Muscle layer of colon (tissue), 2 donors: ENCODE data around the gene AFF3.

Source experiments
- H3K27ac ChIP-seq: one replicate; pipeline ENCODE4 v1.7.0; 2013; ENCODE audit warnings: low read depth, mild to moderate bottlenecking, low read length, moderate library complexity
- H3K27me3 ChIP-seq, 2 donors: one replicate each; pipeline ENCODE4 v1.7.0; 2013; ENCODE audit warnings: low read length in 2 of 2, mild to moderate bottlenecking in 2 of 2; ENCODE audit not compliant: insufficient read depth in 2 of 2, control insufficient read depth in 1 of 2
- H3K36me3 ChIP-seq: one replicate; pipeline ENCODE4 v1.7.0; 2013; ENCODE audit warnings: mild to moderate bottlenecking, low read length; ENCODE audit not compliant: insufficient read depth
- H3K4me1 ChIP-seq: one replicate; pipeline ENCODE4 v1.7.0; 2013; ENCODE audit warnings: mild to moderate bottlenecking, low read length; ENCODE audit not compliant: insufficient read depth
- H3K4me3 ChIP-seq, 2 donors: one replicate each; pipeline ENCODE4 v1.7.0; 2013; ENCODE audit warnings: low read length in 2 of 2, low read depth in 1 of 2, mild to moderate bottlenecking in 1 of 2, moderate library complexity in 1 of 2
- H3K9ac ChIP-seq: one replicate; pipeline ENCODE4 v1.7.0; 2013; ENCODE audit warnings: low read length
- H3K9me3 ChIP-seq: one replicate; pipeline ENCODE4 v1.7.0; 2013; ENCODE audit warnings: mild to moderate bottlenecking, low read length
- donor health status: abdominal sarcoma.
- donor health status: Adenocarcinoma of cecum.

Gene AFF3

DNA sequence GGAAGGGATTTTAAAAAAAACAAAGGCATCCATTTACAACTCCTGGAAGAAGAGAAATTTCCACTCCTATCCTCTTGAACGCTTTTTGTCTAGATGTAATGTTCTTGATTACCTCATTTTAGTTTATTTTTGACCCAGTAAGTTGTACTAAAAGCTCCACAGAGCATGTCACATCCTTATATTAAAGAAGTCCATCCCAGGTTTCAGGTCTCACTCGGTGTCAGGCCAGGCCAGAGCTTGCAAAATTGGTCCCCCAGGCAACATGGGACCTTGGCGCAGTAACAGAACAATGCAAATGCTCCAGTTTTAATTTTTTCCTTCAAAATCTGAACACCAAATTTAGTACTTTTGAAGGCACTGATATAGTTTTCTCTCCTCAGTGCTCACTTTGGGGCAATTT lies 434.2 kb downstream of the AFF3 start:
- no peaks in the 10 kb centered on the region for H3K36me3 ChIP-seq
- H3K9ac ChIP-seq, result no peak overlapping the region
- no peaks in the 10 kb centered on the region for H3K27me3 ChIP-seq
- H3K27ac ChIP-seq, result no peak overlapping the region
- no peaks in the 10 kb centered on the region for H3K9me3 ChIP-seq
- H3K4me3 ChIP-seq, result no peak overlapping the region
- H3K4me1 ChIP-seq, result peaks cover 10% of the 10 kb centered on the region

GRCh38 chr2:99707592-99707991 lies 434.8 kb downstream of the AFF3 start:
- Histone ChIP-seq H3K36me3 (no peaks in the 10 kb centered on the region), H3K9me3 (no peaks in the 10 kb centered on the region), H3K9ac (no peak overlapping the region), H3K4me1 (peaks cover 10% of the 10 kb centered on the region), H3K27me3 (no peaks in the 10 kb centered on the region), H3K4me3 (no peak overlapping the region), H3K27ac (no peak overlapping the region)

GRCh38 chr2:99706735-99707134 lies 435.7 kb downstream of the AFF3 start:
- no peak overlapping the region for H3K4me3 ChIP-seq
- H3K27me3 ChIP-seq, result no peaks in the 10 kb centered on the region
- H3K4me1 ChIP-seq, result peaks cover 6% of the 10 kb centered on the region
- H3K27ac ChIP-seq, result no peak overlapping the region
- no peak overlapping the region for H3K9ac ChIP-seq
- H3K9me3 ChIP-seq, result no peaks in the 10 kb centered on the region
- no peaks in the 10 kb centered on the region for H3K36me3 ChIP-seq

GRCh38 chr2:99701503-99701902 lies 440.9 kb downstream of the AFF3 start:
- no peaks in the 10 kb centered on the region for H3K4me1 ChIP-seq

GRCh38 chr2:99700482-99701398 lies 441.6 kb downstream of the AFF3 start:
- Histone ChIP-seq H3K4me1 (no peaks in the 10 kb centered on the region), H3K4me3 (no peak overlapping the region), H3K9me3 (no peaks in the 10 kb centered on the region), H3K27me3 (no peaks in the 10 kb centered on the region), H3K36me3 (no peaks in the 10 kb centered on the region), H3K9ac (no peak overlapping the region), H3K27ac (no peak overlapping the region)

More at GRCh38 chr2:99701503-99701902, 440.9 kb downstream of the AFF3 start:
- H3K9me3 ChIP-seq, result no peaks in the 10 kb centered on the region
- H3K36me3 ChIP-seq, result no peaks in the 10 kb centered on the region
- no peak overlapping the region for H3K9ac ChIP-seq
- H3K4me3 ChIP-seq, result no peak overlapping the region
- no peaks in the 10 kb centered on the region for H3K27me3 ChIP-seq
- no peak overlapping the region for H3K27ac ChIP-seq

GRCh38 chr2:99698896-99699295 lies 443.5 kb downstream of the AFF3 start:
- Histone ChIP-seq H3K27me3 (no peaks in the 10 kb centered on the region), H3K27ac (no peak overlapping the region), H3K4me1 (no peaks in the 10 kb centered on the region), H3K36me3 (no peaks in the 10 kb centered on the region), H3K9me3 (no peaks in the 10 kb centered on the region), H3K4me3 (no peak overlapping the region), H3K9ac (no peak overlapping the region)

DNA sequence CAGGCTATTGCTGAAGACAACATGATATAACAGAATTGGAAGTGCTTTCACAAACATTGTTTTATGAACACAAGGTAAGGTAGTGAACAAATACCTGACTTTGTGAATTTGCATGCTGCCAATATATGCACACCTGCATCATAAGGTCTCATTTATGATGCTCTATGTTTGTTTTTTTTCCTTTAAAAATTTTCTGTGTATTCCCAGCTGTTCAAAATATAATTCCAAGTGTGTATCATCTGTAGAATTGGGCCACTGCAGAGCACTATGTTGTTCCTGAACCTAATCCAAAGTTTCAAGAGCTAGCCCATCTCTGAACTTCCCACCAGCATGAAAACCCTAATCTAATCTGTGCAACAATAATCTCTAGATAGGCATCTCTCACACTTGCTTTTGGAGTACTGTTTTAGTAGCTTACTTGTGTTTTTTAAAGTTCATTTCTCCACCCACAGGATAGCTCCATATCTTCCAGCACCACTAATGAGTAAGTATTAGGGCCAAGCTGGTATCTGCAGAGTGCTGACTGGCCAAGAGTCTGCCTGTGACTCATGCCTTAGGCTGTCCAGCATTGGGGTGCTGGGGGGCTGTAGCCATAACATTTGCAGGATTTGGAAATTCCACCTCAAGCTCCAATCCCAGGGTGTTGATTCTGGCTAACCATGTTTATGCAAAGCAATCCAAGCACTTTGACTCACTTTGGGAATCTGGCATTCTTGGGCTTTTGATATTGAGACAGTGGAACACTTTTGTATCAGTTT lies 444.4 kb downstream of the AFF3 start:
- no peaks in the 10 kb centered on the region for H3K36me3 ChIP-seq
- no peaks in the 10 kb centered on the region for H3K27me3 ChIP-seq
- no peaks in the 10 kb centered on the region for H3K4me1 ChIP-seq
- no peak overlapping the region for H3K4me3 ChIP-seq
- H3K9ac ChIP-seq, result no peak overlapping the region
- no peaks in the 10 kb centered on the region for H3K9me3 ChIP-seq
- no peak overlapping the region for H3K27ac ChIP-seq

DNA sequence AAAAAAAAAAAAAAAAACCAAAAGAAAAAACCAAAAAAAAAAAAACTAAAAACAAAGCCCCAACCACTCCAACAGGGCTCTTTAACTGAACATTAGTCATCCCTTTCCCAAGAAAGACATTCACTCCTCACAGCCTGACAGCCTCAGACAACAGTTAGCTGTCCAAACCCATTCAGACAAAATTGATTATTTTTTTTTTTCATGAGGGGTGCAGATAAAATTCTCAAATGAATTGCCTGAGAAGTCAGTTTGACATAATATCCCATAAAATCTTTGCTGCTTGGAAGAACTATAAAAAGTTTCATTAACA lies 446.5 kb downstream of the AFF3 start:
- Histone ChIP-seq H3K27ac (no peak overlapping the region), H3K9me3 (no peaks in the 10 kb centered on the region), H3K4me1 (no peaks in the 10 kb centered on the region), H3K36me3 (no peaks in the 10 kb centered on the region), H3K9ac (no peak overlapping the region), H3K27me3 (no peaks in the 10 kb centered on the region), H3K4me3 (no peak overlapping the region)

GRCh38 chr2:99695130-99695943 lies 447.1 kb downstream of the AFF3 start:
- H3K4me1 ChIP-seq, result no peaks in the 10 kb centered on the region
- H3K9me3 ChIP-seq, result no peaks in the 10 kb centered on the region
- H3K36me3 ChIP-seq, result no peaks in the 10 kb centered on the region
- H3K4me3 ChIP-seq, result no peak overlapping the region
- H3K27ac ChIP-seq, result no peak overlapping the region
- H3K9ac ChIP-seq, result no peak overlapping the region
- no peaks in the 10 kb centered on the region for H3K27me3 ChIP-seq

DNA sequence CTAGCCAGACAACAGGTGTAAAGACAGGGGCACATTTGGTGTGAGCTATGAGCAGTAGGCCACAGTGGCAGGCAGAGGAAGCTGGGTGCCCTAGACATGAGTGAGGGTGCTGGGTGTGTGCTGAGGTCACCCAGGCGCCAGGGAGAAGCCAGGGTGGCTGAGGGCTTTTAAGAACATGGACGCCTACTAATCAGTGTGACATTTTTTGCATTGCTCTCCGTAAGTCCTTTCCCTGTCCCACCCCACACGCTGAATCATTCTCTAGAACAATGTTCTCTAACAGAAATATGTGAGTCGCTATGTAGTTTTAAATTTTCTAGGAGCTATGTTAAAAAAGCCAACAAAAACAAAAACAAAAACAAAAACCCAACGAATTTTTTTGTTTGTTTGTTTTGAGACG lies 448.1 kb downstream of the AFF3 start:
- no peaks in the 10 kb centered on the region for H3K4me1 ChIP-seq
- no peaks in the 10 kb centered on the region for H3K9me3 ChIP-seq
- no peaks in the 10 kb centered on the region for H3K27me3 ChIP-seq
- no peaks in the 10 kb centered on the region for H3K36me3 ChIP-seq
- no peak overlapping the region for H3K4me3 ChIP-seq
- no peak overlapping the region for H3K9ac ChIP-seq
- H3K27ac ChIP-seq, result no peak overlapping the region

DNA sequence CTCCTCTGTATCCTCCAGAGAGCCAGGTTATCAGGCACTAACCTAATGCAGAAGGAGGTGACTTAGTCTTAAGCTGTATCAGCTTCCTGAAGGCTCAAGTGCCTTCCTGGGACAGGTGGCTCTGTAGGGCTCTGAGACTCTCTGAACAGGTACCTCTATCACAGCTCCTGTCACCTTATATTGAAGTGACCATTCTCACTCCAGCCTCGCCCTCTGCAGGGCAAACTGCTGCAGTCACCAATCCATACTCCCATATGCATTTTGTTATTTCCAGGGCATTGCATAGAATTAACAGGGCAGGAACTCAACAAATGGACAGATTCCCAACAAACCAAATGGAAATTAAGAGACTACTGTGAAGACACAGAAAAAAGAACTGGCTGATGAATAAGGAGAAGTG lies 449.6 kb downstream of the AFF3 start:
- H3K4me3 ChIP-seq, result no peak overlapping the region
- H3K27me3 ChIP-seq, result no peaks in the 10 kb centered on the region
- no peak overlapping the region for H3K27ac ChIP-seq
- H3K36me3 ChIP-seq, result no peaks in the 10 kb centered on the region
- H3K9me3 ChIP-seq, result no peaks in the 10 kb centered on the region
- no peak overlapping the region for H3K9ac ChIP-seq
- no peaks in the 10 kb centered on the region for H3K4me1 ChIP-seq
